ENCODE data around the gene DCTN3.

Gene DCTN3

DNA sequence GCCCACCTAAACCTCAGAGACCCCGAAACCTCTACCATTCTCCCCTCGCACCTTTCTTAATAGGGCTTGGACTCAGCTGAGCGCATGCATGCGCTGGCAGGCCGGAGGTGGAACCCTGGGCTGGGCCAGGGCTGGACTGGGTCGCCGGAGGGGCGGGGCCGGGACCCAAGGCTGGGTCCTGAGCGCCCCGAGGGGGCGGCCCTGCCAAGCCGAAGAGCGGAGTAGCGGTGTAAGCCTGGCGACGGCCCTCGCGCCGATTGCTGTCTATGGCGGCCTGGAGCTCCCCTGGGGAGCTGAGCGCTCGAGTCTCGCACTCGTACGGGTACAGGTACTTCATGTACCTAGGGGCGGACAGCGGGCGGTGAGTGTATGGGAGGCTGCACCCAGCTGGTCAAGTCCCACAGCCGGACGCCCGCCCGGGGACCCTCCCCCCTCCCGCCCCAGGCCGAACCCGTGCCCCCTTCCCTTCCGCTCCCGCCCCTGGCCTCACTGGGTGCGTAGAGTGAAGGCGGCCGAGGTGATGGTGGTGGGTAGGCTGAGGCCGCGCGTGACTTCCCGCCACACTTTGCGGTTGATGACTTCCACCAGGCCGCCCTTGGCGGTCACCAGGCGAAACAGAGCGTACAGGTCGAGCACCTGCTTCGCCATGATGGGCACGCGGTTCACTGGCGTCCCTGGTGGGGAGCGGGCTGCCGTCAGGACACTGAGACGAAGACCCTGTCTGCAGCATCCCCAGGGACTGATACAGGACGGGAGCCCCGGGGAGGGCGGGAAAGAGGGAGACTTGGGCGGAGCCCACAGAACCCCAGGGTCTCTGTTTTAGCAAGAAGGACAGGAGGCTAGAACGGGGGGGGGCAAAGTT, 3.3 kb upstream of the DCTN3 start:
- Histone ChIP-seq H3K36me3 (ENCODE audit: insufficient read depth, low read length) (no peaks in the 10 kb centered on the region), H3K4me1 (ENCODE audit: insufficient read depth, low read length) (peaks cover 4% of the 10 kb centered on the region), H3K9ac (ENCODE audit: low read depth, low read length) (peak overlapping the region; percentile 11; the same call in 1 of the 2 replicates), H3K9me3 (ENCODE audit: control insufficient read depth, insufficient read depth, low read length) (no peaks in the 10 kb centered on the region)

DNA sequence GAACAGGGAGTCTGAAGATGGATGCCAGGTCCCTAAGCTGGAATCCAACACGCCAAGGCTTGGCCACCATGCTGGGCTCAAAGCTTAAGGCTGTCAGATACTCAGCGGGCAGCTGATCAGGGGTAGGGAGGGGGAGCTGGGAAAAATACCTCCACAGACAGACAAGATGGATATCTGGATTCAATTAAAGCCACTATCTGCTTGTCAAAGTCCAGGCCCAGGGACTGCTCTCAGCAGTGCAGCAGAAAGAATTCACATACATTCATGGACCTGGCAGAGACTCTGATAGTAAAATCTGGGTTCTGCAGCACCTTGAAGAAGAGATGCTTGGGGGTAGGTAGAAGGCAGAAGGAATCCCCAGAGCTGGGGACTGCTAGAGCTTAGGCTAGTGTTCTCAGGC, 5.2 kb downstream of the DCTN3 start:
- H3K4me1 ChIP-seq (ENCODE audit: insufficient read depth, low read length) = no peaks in the 10 kb centered on the region
- no peaks in the 10 kb centered on the region for H3K36me3 ChIP-seq (ENCODE audit: insufficient read depth, low read length)
- no peak overlapping the region for H3K9ac ChIP-seq (ENCODE audit: low read depth, low read length)
- no peaks in the 10 kb centered on the region for H3K9me3 ChIP-seq (ENCODE audit: control insufficient read depth, insufficient read depth, low read length)

DNA sequence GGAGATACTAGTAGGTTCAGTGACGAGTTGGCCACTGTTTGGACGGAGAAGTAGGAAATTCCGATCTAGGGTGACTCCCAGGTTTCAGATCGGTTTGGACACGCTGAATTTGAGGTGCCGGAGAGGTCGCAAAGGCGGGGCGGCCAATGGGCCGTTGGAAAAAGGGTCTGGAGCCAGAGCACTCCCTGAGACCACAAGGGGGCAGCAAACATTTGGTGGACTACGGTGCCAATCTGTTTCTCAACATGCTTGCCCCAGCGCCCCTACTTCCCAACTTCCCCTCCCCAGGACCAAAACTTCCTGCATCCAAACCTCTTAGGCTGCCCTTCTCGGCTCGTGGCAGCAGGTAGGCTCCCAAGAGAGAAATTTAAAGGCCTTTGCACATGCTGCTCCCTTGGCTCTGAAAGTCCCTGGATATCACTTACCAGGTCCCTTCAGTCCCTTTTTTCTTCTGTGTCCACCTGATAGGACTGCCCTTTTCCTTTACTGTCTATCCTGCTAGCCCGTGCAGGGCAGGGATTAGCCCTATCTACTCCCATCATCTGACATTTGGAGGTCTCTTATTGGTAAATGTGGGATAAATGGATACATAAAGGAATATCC, 7.4 kb downstream of the DCTN3 start:
- Histone ChIP-seq H3K36me3 (ENCODE audit: insufficient read depth, low read length) (no peaks in the 10 kb centered on the region), H3K9ac (ENCODE audit: low read depth, low read length) (peak overlapping the region; percentile 79; the same call in 1 of the 2 replicates), H3K9me3 (ENCODE audit: control insufficient read depth, insufficient read depth, low read length) (no peaks in the 10 kb centered on the region), H3K4me1 (ENCODE audit: insufficient read depth, low read length) (no peaks in the 10 kb centered on the region)

DNA sequence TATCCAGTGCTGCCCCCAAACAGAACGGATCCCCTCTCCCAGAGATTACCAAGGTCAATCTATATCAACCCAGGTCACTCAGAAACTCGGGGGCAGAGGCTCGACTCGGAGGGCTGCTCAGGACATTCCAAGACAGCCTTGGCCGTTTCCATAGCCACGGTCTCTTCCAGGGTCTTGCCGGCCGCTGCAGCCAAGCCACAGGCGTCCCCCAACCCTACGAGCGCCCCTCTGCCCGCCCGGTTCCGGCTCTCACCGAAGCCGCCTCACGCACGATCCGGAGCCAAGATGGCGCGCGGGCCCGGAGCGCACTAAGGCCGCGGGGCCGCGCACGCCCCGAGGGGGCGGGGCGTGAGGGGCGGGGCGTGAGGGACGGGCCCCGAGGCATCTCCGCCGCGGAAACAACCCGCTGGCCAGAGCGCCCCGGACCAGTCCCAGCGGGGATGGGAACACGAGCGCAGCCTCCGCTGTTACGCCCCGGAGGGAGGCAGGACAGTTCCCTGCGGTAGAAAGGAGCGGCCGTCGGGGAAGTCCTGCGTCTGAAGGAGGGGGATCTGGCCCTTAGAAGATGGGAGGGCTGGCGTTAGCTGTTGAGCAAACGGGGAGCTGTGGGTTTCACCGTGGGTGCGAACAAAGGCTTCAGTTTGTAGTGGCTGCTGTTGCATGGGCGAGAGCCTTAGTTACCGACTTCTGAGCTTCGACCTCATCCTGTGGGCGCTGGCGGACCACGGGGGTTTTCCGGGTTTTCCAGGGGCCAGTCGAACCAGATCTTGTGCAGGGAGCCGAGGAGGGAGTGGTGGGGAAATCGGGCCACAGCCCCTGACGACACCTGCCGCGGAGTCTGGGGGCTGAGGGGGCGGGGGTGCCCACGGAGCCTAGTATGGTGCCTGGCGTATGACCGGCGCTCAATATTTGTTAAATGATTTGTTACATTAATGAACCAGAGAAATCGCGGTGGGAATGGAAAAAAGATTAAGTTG, 8.2 kb downstream of the DCTN3 start, which contains the start of gene RPP25L:
Gene RPP25L (minus strand): TSS at position 287 of the 977 bp plus-strand sequence. CDS start 801 bp downstream, outside the sequence.
- Histone ChIP-seq H3K36me3 (ENCODE audit: insufficient read depth, low read length) (no peaks in the 10 kb centered on the region), H3K4me1 (ENCODE audit: insufficient read depth, low read length) (no peaks in the 10 kb centered on the region), H3K9ac (ENCODE audit: low read depth, low read length) (peak within 1 kb of the TSS; percentile 79), H3K9me3 (ENCODE audit: control insufficient read depth, insufficient read depth, low read length) (no peaks in the 10 kb centered on the region)

DNA sequence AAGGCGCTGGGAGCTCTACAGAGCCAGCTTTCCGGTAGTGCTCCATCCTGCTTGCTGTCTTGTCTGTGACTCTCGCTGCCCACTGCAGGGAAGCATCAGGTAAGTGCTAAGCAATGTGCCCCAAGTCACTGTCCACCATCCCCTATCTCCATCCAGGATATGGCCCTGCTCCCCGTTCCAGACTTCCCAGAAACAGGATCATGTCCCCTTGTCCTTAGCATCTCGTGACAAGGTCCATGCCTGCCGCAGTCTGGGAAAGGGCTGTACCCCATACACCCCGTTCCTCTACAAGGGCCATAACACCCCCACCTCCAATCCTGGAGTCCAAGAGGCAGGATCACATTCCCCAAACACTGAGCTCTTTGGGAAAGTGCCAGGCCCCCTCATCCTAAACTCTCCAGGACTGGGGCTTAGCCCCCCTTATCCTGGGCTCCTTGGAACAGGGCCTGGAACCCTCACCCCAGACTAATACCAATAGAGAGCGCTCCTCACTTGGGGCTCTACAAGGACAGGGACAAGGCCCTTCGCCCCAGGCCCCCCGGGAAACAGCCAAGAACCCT, 9.0 kb downstream of the DCTN3 start:
- Histone ChIP-seq H3K4me1 (ENCODE audit: insufficient read depth, low read length) (no peaks in the 10 kb centered on the region), H3K9ac (ENCODE audit: low read depth, low read length) (peak overlapping the region; percentile 79), H3K36me3 (ENCODE audit: insufficient read depth, low read length) (no peaks in the 10 kb centered on the region), H3K9me3 (ENCODE audit: control insufficient read depth, insufficient read depth, low read length) (no peaks in the 10 kb centered on the region)

DNA sequence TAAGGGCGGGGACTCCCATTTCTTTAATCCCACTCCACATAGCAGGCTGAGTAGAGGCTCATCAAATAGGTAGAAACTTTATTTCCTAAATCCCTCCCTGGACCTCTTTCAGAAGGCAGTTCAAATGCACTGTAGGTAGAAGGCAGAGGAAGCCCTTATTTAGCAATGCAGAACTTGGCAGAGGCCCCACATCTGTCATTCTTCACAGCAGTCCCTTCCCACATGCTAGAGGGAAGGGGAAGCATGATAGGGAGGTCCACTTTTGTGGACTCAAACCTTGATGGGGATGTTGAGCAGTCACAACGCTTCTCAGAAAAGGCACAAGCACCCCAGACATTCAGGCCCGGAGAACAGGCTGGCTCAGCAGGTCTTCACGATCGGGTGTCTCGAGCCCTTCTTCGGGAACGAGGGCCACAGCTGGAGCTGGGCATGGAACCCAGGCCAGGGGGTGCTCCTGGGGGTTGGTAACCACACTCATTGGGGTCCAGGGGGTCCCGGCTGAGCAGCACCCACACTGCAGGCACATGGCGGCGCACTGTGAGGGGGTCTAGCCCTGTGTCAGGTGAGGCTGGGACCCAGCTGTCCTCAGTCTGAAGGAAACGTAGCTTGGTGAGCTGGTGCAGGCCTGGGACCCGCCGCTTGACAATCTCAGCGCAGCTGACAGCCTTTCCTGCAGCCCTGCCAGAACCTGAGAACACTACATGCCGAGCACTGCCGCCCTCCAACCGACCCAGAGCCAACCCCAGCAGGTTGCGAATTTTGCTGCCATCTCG, 9.7 kb downstream of the DCTN3 start:
- Histone ChIP-seq H3K36me3 (ENCODE audit: insufficient read depth, low read length) (no peaks in the 10 kb centered on the region), H3K4me1 (ENCODE audit: insufficient read depth, low read length) (no peaks in the 10 kb centered on the region), H3K9ac (ENCODE audit: low read depth, low read length) (peak overlapping the region; percentile 79; the same call in 1 of the 2 replicates), H3K9me3 (ENCODE audit: control insufficient read depth, insufficient read depth, low read length) (no peaks in the 10 kb centered on the region)

DNA sequence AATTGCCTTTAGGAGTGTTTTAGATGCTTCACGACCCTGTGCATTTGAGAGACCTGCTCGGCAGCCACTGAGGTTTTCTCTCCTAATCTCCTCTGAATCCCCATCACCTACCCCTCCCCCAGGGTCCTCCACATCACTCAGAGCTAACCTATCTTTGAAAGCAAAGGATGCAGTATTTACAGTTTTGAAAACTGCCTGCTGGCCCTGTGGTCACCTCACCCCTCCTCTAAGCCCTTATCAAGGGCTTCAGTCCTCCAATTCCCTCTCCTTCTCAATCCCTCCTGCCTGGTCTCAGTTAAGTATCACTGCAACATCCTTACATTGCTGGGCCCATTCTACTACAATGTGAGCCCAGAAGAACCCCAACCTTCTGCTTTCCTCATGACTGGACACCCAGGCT, 13.0 kb downstream of the DCTN3 start:
- no peaks in the 10 kb centered on the region for H3K36me3 ChIP-seq (ENCODE audit: insufficient read depth, low read length)
- H3K4me1 ChIP-seq (ENCODE audit: insufficient read depth, low read length) = peaks cover 5% of the 10 kb centered on the region; the same call in 1 of the 2 replicates
- no peak overlapping the region for H3K9ac ChIP-seq (ENCODE audit: low read depth, low read length)
- no peaks in the 10 kb centered on the region for H3K9me3 ChIP-seq (ENCODE audit: control insufficient read depth, insufficient read depth, low read length)

DNA sequence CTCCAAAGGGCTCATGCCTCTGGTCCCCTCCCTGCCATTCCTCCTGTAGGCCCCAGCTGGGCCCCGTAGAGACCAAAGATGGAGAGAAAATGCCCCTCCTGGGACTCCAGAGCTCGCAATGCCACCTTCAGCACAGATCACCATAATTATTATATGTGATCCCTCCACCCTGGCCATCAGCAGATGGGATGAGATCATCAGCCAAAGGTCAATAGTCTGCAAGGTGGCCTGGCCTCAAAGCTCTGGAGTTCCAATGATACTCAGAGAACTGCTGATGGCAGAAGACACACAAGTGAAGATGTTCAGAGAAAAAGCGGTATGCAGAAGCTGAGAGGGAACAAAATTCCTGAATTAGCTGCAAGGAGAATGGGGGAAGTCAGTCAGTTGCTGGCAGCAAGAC, 13.4 kb downstream of the DCTN3 start:
- no peaks in the 10 kb centered on the region for H3K9me3 ChIP-seq (ENCODE audit: control insufficient read depth, insufficient read depth, low read length)
- H3K9ac ChIP-seq (ENCODE audit: low read depth, low read length) = no peak overlapping the region
- no peaks in the 10 kb centered on the region for H3K36me3 ChIP-seq (ENCODE audit: insufficient read depth, low read length)
- peaks cover 10% of the 10 kb centered on the region; the same call in 1 of the 2 replicates for H3K4me1 ChIP-seq (ENCODE audit: insufficient read depth, low read length)

DNA sequence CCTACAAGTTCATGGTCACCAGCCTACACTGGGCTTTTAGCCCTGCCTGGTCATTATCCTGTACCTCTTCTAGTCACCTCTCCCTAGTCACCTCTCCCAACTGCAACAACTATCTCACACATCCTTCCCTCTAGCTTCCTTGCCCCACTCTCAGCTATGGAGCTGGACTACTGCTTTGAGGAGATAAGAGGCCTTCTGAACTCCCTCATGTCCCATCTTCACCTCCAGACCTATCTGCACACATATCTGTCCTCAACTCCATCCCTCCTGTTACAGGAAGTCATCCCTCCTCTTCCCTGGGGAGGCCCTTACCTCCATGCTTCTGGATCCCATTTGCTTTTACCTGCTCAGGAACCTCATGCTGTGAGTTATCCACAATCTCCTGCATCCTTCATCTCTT, 14.1 kb downstream of the DCTN3 start:
- Histone ChIP-seq H3K9me3 (ENCODE audit: control insufficient read depth, insufficient read depth, low read length) (no peaks in the 10 kb centered on the region), H3K4me1 (ENCODE audit: insufficient read depth, low read length) (peaks cover 11% of the 10 kb centered on the region; the same call in 1 of the 2 replicates), H3K36me3 (ENCODE audit: insufficient read depth, low read length) (no peaks in the 10 kb centered on the region), H3K9ac (ENCODE audit: low read depth, low read length) (no peak overlapping the region)

DNA sequence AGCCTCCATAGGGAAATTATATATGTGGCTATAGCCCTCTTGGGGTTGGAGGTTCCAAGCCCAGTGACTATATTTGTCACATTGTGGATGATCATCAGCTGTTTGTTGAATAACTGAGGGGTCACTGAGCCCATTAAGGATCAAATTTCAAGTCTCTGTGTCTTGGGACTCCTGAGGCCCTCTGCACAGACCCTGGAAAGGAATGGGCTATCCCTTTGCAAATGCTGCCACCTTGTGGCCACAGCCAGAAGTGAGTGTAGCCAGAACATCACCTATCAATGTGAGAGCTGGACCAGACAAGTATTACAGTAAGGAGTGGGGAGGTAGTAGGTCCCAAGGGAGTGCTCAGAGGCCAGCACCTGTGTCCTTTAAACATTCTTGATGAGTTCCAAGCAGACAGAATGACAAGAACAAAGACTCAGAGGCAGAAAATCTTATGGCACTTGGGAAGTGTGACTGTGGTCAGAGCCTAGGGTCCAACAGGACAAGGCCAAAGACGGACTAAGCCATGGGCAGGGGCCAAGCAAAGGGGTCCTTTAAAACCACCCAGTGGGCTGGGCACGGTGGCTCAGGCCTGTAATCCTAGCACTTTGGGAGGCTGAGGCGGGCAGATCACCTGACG, 16.6 kb downstream of the DCTN3 start:
- H3K9ac ChIP-seq (ENCODE audit: low read depth, low read length) = no peak overlapping the region
- H3K36me3 ChIP-seq (ENCODE audit: insufficient read depth, low read length) = no peaks in the 10 kb centered on the region
- H3K9me3 ChIP-seq (ENCODE audit: control insufficient read depth, insufficient read depth, low read length) = no peaks in the 10 kb centered on the region
- H3K4me1 ChIP-seq (ENCODE audit: insufficient read depth, low read length) = peaks cover 11% of the 10 kb centered on the region; the same call in 1 of the 2 replicates

DNA sequence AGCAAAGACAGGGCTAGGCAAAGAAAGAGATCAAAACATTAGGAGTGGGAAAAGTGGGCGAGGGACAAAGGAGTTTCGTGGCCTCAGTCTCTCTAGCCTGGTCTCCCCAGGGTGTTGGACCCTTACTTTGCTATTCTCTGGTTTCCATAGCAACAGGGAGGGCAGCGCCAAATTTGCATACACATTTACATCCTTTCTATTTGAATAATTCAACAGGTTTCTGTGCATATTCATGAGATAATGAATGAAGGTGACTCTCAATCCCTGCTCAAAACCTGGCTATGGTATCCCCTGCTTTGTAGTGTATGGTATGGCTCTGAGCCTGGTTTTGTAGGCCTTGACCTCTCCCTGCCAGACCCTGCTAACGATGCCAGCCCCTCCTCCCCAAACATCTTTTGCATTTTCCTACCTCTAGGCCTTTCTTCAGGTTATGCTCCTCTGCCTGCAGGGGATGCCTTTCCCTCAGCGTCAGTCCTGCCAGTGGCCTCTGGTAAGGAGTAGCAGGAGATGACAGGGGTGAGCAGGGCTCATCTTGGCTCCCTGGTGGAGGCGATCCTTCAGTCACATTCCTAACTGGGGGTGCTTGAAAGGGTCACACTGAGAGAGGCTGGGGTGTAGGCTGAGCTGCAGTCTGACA, 18.2 kb downstream of the DCTN3 start:
- Histone ChIP-seq H3K36me3 (ENCODE audit: insufficient read depth, low read length) (no peaks in the 10 kb centered on the region), H3K9ac (ENCODE audit: low read depth, low read length) (no peak overlapping the region), H3K9me3 (ENCODE audit: control insufficient read depth, insufficient read depth, low read length) (no peaks in the 10 kb centered on the region), H3K4me1 (ENCODE audit: insufficient read depth, low read length) (peaks cover 11% of the 10 kb centered on the region; the same call in 1 of the 2 replicates)

DNA sequence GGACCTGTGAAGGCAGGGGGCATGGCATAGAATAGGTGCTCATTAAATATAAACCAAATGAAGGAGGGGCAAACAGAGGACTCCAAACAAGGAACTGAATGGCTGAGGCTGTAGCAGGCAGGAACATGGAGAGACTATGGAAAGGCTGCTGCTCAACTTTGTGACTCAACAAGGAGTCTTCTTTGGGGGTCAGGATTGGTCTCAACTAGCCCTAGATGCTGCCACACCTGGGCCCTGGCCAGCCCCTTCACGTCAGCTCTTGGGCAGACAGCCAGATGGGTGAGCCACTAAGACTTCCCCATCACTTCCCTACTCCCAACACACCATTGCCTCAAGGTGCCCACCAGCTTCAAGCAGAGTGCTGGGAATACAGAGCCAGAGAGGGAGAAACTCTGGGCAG, 19.4 kb downstream of the DCTN3 start:
- Histone ChIP-seq H3K36me3 (ENCODE audit: insufficient read depth, low read length) (no peaks in the 10 kb centered on the region), H3K9ac (ENCODE audit: low read depth, low read length) (no peak overlapping the region), H3K9me3 (ENCODE audit: control insufficient read depth, insufficient read depth, low read length) (no peaks in the 10 kb centered on the region), H3K4me1 (ENCODE audit: insufficient read depth, low read length) (peaks cover 11% of the 10 kb centered on the region; the same call in 1 of the 2 replicates)

Data from ES-I3 (cell line).